ENCODE results near the gene TP63.

DNA sequence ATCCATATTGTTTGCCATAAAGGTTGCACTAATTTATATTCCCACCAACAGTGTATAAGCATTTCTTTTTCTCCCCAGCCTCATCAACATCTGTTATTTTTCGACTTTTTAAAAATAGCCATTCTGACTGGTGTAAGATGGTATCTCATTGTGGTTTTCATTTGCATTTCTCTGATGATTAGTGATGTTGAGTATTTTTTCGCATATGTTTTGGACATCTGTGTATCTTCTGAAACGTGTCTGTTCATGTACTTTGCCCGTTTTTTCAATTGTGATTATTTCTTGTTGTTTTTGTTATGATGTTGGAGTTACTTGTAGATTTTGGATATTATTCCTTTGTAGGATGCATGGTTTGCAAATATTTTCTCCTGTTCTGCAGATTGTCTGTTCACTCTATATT lies 46.5 kb downstream of the TP63 start:
- TF ChIP-seq POLR2AphosphoS5 (IDR thresholded peaks at IDR 0.05; ENCODE audit: low read depth, low read length) (no peak), POLR2A (IDR thresholded peaks at IDR 0.05; ENCODE audit: low read depth, low read length) (no peak)
